NT2/D1 (cell line): ENCODE measurements around the gene ITPR2.

ENCODE experiments used
- DNase-seq: peaks from one replicate; pipeline ENCODE4 v3.0.0-alpha.2; 2011; ENCODE audit warnings: low read depth, low spot score
- H3K27me3 ChIP-seq: 2 replicates; pipeline ENCODE4 v1.6.0; 2011; ENCODE audit warnings: mild to moderate bottlenecking; ENCODE audit not compliant: insufficient read length, insufficient read depth
- H3K36me3 ChIP-seq: 2 replicates; pipeline ENCODE4 v1.6.1; 2011; ENCODE audit warnings: mild to moderate bottlenecking, low read length, mixed read lengths; ENCODE audit not compliant: insufficient read depth, insufficient read length
- H3K4me1 ChIP-seq: 2 replicates; pipeline ENCODE4 v1.5.1; 2011; ENCODE audit not compliant: insufficient read depth, insufficient read length
- H3K4me3 ChIP-seq: 2 replicates; pipeline ENCODE4 v1.5.1; 2011; ENCODE audit warnings: low read depth; ENCODE audit not compliant: insufficient read length
- H3K9ac ChIP-seq: 2 replicates; pipeline ENCODE4 v1.6.0; 2011; ENCODE audit warnings: low read depth; ENCODE audit not compliant: insufficient read length
- H3K9me3 ChIP-seq: 2 replicates; pipeline ENCODE4 v1.5.1; 2011; ENCODE audit warnings: mild to moderate bottlenecking, low read length; ENCODE audit not compliant: insufficient read depth
- SUZ12 ChIP-seq: IDR thresholded peaks from 2 replicates; pipeline ENCODE4 v1.6.1; 2011; ENCODE audit not compliant: insufficient read length, insufficient read depth; ENCODE audit errors: extremely low read depth
- YY1 ChIP-seq: IDR thresholded peaks from 2 replicates; pipeline ENCODE4 v1.6.1; 2011; ENCODE audit not compliant: insufficient read length, insufficient read depth
- ZNF274 ChIP-seq: IDR thresholded peaks from 2 replicates; pipeline ENCODE4 v1.6.1; 2011; ENCODE audit warnings: mild to moderate bottlenecking, low read depth, low read length

The ITPR2 gene

GRCh38 chr12:26668230-26668629, 164.8 kb downstream of the ITPR2 start:
- no peaks in the 10 kb centered on the region for H3K4me1 ChIP-seq
- no peak overlapping the region for H3K4me3 ChIP-seq
- H3K36me3 ChIP-seq = no peaks in the 10 kb centered on the region
- no peak overlapping the region for H3K9ac ChIP-seq
- no peak for DNase-seq
- no peaks in the 10 kb centered on the region for H3K27me3 ChIP-seq
- H3K9me3 ChIP-seq = no peaks in the 10 kb centered on the region
- no peak for TF ChIP-seq SUZ12
- TF ChIP-seq YY1 = no peak
- no peak for TF ChIP-seq ZNF274

- no peaks in the 10 kb centered on the region for H3K9me3 ChIP-seq
Observed at GRCh38 chr12:26666286-26666685, 166.7 kb downstream of the ITPR2 start.

GRCh38 chr12:26661399-26661798, 171.6 kb downstream of the ITPR2 start:
- Histone ChIP-seq H3K27me3 (no peaks in the 10 kb centered on the region), H3K9me3 (no peaks in the 10 kb centered on the region), H3K36me3 (peaks cover 5% of the 10 kb centered on the region), H3K9ac (no peak overlapping the region), H3K4me1 (no peaks in the 10 kb centered on the region), H3K4me3 (no peak overlapping the region)
- no peak for DNase-seq
- TF ChIP-seq SUZ12 = no peak

More at GRCh38 chr12:26666286-26666685, 166.7 kb downstream of the ITPR2 start:
- TF ChIP-seq ZNF274 (no peak), YY1 (no peak), SUZ12 (no peak)
- H3K4me3 ChIP-seq = no peak overlapping the region
- no peaks in the 10 kb centered on the region for H3K36me3 ChIP-seq
- no peak for DNase-seq
- no peaks in the 10 kb centered on the region for H3K4me1 ChIP-seq
- no peaks in the 10 kb centered on the region for H3K27me3 ChIP-seq
- no peak overlapping the region for H3K9ac ChIP-seq

DNA sequence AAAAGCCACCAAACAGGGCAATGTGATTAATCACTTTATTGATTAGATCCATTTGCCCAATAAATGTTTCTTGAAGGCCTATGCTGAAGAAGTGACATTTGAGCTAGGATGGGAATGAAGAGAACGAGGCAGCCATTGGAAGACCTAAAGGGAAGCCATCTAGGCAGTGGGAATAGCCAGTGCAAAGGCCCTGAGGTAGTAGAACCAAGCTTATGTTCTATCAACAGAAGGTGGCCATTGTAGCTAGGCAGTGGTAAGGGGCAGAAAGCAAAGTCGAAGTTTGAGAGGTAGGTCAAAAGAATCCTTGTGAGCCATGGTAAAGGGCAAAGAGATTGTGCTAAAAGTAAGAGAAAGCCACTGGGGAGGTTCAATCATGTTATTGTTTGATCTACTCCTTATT, 173.1 kb downstream of the ITPR2 start:
- H3K4me1 ChIP-seq = no peaks in the 10 kb centered on the region
- no peaks in the 10 kb centered on the region for H3K9me3 ChIP-seq
- DNase-seq = no peak
- no peak overlapping the region for H3K4me3 ChIP-seq
- peaks cover 9% of the 10 kb centered on the region for H3K36me3 ChIP-seq
- no peak overlapping the region for H3K9ac ChIP-seq
- no peaks in the 10 kb centered on the region for H3K27me3 ChIP-seq
- TF ChIP-seq YY1 = no peak
- no peak for TF ChIP-seq ZNF274
- no peak for TF ChIP-seq SUZ12

- TF ChIP-seq SUZ12 = no peak
- TF ChIP-seq ZNF274 = no peak
- TF ChIP-seq YY1 = no peak
- H3K4me3 ChIP-seq = no peak overlapping the region
- peaks cover 13% of the 10 kb centered on the region for H3K36me3 ChIP-seq
- H3K4me1 ChIP-seq = no peaks in the 10 kb centered on the region
- H3K27me3 ChIP-seq = no peaks in the 10 kb centered on the region
- DNase-seq = no peak
- no peak overlapping the region for H3K9ac ChIP-seq
- H3K9me3 ChIP-seq = no peaks in the 10 kb centered on the region
Observed at GRCh38 chr12:26658991-26659390, 174.0 kb downstream of the ITPR2 start.

DNA sequence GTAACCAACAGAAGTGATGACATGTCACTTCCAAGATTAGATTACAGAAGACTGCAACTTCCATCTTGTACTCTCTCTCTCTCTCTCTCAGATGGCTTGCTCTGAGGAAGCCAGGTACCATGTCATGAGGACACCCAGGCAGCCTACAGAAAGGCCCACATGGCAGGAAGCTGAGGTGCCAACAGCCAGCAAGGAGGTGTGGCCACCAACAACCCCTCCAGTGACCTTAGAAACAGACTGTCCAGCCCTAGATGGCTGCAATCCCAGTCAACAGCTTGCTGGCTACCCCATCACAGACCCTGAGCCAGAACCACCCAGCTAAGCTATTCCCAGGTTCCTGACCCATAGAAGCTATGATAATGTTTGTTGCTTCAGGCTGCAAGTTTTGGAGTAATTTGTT, 178.4 kb downstream of the ITPR2 start:
- no peaks in the 10 kb centered on the region for H3K27me3 ChIP-seq
- TF ChIP-seq YY1 = no peak
- TF ChIP-seq SUZ12 = no peak
- TF ChIP-seq ZNF274 = no peak
- H3K36me3 ChIP-seq = peaks cover 13% of the 10 kb centered on the region
- no peak overlapping the region for H3K9ac ChIP-seq
- H3K4me3 ChIP-seq = no peak overlapping the region
- no peaks in the 10 kb centered on the region for H3K4me1 ChIP-seq
- DNase-seq = no peak
- H3K9me3 ChIP-seq = peaks cover 9% of the 10 kb centered on the region

GRCh38 chr12:26651566-26652188, 181.3 kb downstream of the ITPR2 start:
- Histone ChIP-seq H3K36me3 (peaks cover 7% of the 10 kb centered on the region), H3K27me3 (no peaks in the 10 kb centered on the region), H3K4me3 (no peak overlapping the region), H3K9ac (no peak overlapping the region), H3K9me3 (peaks cover 9% of the 10 kb centered on the region), H3K4me1 (no peaks in the 10 kb centered on the region)
- TF ChIP-seq YY1 = no peak
- no peak for TF ChIP-seq SUZ12
- TF ChIP-seq ZNF274 = no peak
- peak; percentile 94 for DNase-seq
